NK-92 (cell line): ENCODE measurements around the gene THUMPD2.
"Not testable (repeated sequence)": the region's sequence is repeated elsewhere in the genome, so short reads cannot be mapped to it uniquely, and the experiment has no call there.

Experiments used
- DNase-seq: peaks from one replicate; lab custom pipeline; 2025; ENCODE audit not compliant: unreplicated experiment; lab: John Stamatoyannopoulos, UW

The THUMPD2 gene

GRCh38 chr2:39762448-39762847 lies 16.6 kb downstream of the THUMPD2 start:
- no peak for DNase-seq

- DNase-seq, result no peak
Measured at GRCh38 chr2:39757156-39757555, 21.9 kb downstream of the THUMPD2 start.

- no peak for DNase-seq
Measured at GRCh38 chr2:39755466-39755865, 23.6 kb downstream of the THUMPD2 start.

GRCh38 chr2:39743269-39743776 lies 35.7 kb downstream of the THUMPD2 start:
- DNase-seq, result no peak

GRCh38 chr2:39741871-39742270 lies 37.2 kb downstream of the THUMPD2 start:
- DNase-seq, result no peak

- no peak for DNase-seq
Measured at GRCh38 chr2:39739386-39739785, 39.7 kb downstream of the THUMPD2 start.

- DNase-seq, result no peak
Measured at GRCh38 chr2:39738936-39739335, 40.1 kb downstream of the THUMPD2 start.

- no peak for DNase-seq
Measured at GRCh38 chr2:39737661-39738060, 41.4 kb downstream of the THUMPD2 start.

GRCh38 chr2:39736640-39737039 lies 42.4 kb downstream of the THUMPD2 start:
- DNase-seq, result no peak

GRCh38 chr2:39735648-39736047 lies 43.4 kb downstream of the THUMPD2 start:
- DNase-seq, result no peak

- no peak for DNase-seq
Measured at GRCh38 chr2:39734445-39734844, 44.6 kb downstream of the THUMPD2 start.

GRCh38 chr2:39733070-39733674 lies 45.9 kb downstream of the THUMPD2 start:
- no peak for DNase-seq

- no peak for DNase-seq
Measured at GRCh38 chr2:39732482-39732881, 46.6 kb downstream of the THUMPD2 start.

GRCh38 chr2:39731546-39731945 lies 47.5 kb downstream of the THUMPD2 start:
- no peak for DNase-seq

GRCh38 chr2:39730685-39731302 lies 48.3 kb downstream of the THUMPD2 start:
- DNase-seq, result no peak

GRCh38 chr2:39730276-39730675 lies 48.8 kb downstream of the THUMPD2 start:
- no peak for DNase-seq

GRCh38 chr2:39728941-39729351 lies 50.1 kb downstream of the THUMPD2 start:
- DNase-seq, result no peak

GRCh38 chr2:39728085-39728484 lies 51.0 kb downstream of the THUMPD2 start:
- DNase-seq, result not testable (repeated sequence)

- no peak for DNase-seq
Measured at GRCh38 chr2:39725401-39725800, 53.7 kb downstream of the THUMPD2 start.

GRCh38 chr2:39724828-39725144 lies 54.3 kb downstream of the THUMPD2 start:
- DNase-seq, result no peak

- DNase-seq, result no peak
Measured at GRCh38 chr2:39723946-39724827, 54.9 kb downstream of the THUMPD2 start.

GRCh38 chr2:39723497-39723896 lies 55.6 kb downstream of the THUMPD2 start:
- no peak for DNase-seq
